GM18498 (cell line): ENCODE data around the gene NR1H3.

Experiments
- ATAC-seq: cut with Tn5 transposase; IDR thresholded peaks from one replicate; pipeline ENCODE4 v1.9.1; 2021; ENCODE audit warnings: mild to moderate bottlenecking, moderate library complexity; ENCODE audit not compliant: unreplicated experiment

Gene NR1H3

DNA sequence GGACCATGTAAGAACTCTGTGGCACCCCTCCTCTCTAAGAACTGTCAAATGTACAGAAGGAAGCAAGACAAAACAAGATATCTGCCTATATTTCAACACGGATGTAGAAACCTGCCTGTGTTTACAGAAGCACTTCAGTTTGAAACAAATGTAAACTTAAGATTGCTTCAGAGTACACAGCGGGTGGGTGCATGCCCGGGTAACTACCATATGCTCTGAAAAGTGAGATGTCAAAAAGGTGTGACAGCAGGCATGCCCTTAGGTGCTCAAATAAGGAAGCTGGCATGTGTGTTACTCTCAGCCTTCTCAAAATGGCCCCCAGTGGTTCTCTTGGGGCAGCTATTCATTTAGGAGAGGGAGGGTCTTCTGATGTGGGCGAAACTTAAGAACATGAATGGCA lies 14.3 kb upstream of the NR1H3 start:
- ATAC-seq = no peak

DNA sequence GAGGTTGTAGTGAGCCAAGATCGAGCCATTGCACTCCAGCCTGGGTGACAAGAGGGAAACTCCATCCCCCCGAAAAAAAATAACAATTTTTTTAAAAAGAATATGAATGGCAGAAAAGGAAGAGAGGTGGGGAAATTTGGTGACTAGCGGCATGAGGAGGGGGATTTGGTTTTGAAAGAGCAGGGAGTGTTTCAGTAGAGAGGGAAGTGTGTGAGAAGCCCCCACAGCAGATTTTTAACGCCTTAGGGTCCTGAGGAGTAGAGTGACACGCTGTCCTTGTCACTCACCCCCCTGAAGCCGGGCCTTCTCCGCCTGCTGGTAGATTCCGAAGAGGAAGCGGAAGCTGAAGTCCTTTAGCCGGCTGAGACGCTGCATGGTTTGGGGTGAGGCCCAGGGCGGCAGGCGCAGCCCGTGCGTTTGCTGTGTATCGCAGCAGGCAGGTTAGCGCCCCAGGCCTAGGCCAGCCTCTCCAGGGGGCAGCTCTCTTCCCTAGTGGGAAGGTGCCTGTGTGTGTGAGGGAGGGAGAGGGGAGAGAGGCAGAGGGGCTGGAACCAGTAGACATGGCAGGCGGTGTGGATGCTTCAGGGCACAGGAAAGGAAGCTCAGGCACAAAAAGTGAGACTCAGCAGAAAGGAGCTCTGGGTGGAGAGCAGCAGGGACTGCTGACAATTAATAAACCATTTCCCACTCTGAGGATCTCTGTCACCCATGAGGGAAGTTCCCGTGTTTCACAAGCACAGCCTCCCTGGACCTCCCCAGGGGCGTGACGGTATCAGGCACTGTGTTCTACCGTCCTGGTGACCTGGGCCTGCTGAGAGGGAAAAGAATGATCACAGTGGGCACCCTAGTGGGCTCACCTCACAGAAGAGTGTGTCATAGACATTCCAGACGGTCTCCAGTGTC lies 13.1 kb upstream of the NR1H3 start:
- no peak for ATAC-seq

DNA sequence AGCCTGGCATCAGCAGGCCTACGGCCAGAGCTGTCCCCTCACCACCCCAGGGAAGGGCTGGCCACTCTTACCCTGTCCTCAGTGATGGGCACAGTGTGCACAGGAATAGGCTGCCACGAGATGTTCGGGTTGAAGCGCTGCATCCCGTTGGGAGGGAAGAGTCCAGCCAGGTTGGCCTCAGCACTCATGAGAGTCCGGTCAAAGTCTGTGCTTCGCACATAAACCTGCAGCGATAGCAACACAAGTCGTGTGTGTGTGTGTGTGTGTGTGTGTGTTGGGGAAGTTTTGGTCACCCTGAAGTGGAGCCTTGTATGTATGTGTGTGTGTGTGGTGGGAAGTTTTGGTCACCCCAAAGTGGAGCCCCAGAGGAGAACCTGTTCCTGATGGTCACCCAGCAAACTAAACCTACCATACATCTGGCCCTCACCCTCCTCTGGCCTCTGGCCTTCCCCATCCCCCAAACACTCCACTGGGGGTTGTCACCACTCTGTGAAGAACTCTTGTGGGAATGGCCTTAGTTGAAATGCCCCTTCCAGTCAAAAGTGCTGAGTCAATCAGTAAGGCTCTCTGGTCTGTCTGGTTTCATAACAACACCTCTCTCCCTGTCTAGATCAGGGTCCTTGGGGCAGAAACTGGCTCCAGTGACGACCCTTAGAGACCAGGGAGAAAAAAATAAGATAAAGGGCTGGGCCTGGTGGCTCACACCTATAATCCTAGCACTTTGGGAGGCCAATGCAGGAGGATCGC lies 12.0 kb upstream of the NR1H3 start:
- ATAC-seq = no peak

DNA sequence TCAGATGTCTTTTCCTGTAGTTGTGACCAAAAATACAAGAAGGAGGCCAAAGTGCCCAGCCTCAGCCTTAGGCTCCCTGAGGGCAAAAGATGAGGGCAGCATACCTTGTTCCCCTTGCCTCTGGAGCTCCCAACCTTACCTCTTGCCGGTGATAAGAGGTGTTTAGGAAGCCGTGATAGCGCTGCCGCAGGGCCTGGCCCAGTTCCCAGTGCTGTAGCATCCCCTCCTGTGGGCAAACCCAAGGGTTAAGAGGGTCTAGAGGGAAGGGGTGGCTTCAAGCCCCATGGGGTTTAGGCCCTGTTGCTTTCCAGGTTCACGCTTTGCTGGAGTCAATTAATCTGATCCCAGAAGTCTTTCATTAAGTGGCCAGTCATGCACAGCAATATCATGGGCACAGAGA lies 10.3 kb upstream of the NR1H3 start:
- ATAC-seq = no peak

DNA sequence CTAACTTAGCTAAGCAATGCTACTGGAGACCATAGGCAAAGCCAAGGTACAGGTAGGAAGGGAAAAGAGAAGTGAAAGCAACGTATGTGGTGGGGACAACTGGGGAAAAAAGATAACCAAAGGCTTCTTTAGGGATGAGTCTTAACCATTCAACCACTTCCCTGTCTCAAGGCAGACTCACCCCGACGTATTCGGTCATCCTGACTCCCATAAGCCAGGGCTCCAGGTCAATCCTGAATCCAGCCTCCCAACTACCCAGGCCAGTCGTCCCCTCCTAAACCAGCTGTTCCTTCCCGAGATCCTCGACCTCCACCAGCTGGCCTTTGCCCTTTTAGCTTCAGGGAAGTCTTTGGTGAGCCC lies 9.5 kb upstream of the NR1H3 start:
- peak; percentile 35 for ATAC-seq

DNA sequence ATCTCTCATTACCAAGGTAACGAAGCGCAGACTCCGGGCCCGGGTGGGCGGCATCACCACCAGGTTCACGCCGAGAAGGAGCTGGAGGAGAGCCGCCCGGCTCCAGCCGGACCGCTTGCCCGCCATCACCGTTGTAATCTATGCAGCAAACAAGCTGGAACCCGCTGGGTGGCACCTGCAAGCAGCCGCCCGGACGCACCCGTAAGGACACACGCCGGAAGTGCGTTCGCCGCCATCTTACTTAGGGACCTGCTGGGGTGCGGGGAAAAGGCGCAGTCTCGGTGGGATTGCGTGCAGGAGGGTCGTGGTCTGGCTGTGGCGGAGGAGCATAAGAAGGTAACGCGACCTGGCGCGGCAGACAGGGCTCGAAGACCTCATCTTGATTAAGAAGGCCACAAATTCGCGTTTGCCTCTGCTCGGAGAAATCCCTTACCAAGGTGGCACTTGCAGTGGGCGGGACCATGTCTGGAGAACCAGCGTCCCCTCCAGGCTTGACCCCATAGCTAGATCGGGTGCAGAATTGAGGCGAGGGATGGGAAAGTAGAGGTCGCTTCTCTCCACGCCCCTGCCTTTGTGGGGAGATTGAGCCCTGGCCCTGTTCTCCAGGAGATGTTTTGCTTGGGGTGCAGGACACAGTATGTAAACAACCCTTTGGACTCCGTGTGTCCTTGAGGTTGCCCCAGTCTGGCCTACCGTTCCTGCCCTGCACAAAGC lies 9.0 kb upstream of the NR1H3 start, which contains the start of gene ACP2:
ACP2 (minus strand) TSS at position 151 of the 714 bp plus-strand sequence; CDS start at position 126, 25 bp downstream.
- peak; percentile 95 for ATAC-seq

DNA sequence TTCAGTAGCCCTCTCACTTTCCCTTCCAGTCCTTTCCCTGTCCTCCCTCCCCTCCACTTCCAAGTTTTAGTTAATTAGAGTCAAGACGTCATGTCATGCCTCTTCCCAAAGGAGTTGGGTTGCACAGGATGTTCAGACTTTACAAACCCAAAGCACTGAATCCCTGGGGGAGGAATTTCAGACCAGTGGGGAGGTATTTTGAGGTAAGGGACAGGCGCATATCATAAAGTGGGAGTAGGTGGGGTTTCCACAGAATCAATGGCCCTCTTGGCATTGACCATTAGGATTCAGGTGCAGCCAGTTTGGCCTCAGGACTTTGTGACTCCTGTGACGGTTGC lies 8.4 kb upstream of the NR1H3 start:
- no peak for ATAC-seq

DNA sequence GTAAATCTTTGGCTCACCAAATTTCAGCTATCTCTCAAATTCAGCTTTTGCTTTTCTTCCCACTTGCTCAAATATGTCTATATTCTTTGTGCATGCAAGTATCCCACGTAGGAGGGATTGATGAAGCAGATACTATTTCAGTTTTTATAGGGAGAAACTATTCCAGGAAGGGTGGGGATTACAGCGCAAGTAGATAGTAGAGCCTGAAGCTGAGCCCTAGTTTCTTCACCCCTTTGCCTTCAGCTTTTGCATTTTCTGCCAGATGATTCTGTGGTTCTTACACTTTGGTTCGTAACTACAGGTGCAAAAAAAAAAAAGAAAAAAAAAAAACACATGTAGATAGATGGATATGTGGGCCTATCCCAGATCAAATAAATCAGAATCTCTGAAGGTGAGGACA lies 6.0 kb upstream of the NR1H3 start:
- no peak for ATAC-seq

DNA sequence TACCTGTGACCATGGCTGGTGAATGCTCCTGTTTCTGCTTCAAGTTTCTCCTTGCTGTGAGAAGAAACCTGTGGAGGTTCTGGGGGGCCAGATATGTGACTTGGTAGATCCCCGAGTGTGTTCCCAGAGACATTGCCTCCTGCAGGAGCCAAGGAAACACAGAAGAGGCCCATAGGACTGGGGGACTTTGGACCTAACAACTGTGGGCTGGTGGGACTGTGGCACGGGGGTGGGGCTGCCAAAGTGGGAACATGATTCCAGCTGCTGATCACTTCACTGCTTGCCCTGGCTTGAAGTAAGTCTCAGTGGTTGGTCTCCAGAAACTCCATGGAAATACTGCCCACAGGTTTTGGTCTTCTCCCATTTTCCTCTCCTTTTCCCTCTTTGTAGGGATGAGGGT lies 4.1 kb upstream of the NR1H3 start:
- ATAC-seq = no peak

DNA sequence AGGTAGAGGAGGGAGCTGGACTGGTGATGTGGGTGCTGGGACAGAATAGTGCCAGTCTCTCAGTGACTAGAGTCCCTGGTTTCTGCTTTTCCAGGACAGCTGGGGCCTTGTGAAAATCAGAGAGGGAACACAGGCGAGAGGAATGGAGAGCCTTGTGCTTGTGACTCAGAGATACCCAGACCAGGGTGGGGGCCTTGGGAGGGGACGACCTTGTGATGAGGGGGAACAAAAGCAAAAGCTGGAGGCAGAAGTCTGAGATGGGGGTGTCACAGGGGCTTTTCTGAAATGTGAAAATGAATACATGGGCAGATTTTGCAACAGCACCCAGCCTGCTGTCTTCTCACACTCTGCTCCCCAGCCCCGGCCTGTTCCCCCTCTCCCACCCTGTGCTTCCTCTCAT lies 3.4 kb upstream of the NR1H3 start:
- no peak for ATAC-seq

DNA sequence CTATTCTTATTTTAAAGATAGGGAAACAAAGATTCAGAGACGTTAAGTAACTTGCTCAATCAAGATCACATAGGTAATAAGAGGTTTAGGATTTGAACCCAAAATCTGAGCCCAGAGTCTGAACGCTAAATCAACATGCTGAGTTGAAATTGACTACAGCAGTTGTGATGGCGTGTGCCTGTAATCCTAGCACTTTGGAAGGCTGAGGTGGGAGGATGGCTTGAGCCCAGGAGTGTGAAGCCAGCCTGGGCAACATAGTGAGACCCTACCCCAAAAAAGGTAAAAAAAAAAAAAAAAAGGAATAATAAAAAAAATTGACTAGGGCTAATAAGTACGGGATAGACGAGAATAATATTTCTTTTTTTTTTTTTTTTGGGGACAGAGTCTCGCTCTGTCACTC lies 1.4 kb upstream of the NR1H3 start:
- no peak for ATAC-seq

DNA sequence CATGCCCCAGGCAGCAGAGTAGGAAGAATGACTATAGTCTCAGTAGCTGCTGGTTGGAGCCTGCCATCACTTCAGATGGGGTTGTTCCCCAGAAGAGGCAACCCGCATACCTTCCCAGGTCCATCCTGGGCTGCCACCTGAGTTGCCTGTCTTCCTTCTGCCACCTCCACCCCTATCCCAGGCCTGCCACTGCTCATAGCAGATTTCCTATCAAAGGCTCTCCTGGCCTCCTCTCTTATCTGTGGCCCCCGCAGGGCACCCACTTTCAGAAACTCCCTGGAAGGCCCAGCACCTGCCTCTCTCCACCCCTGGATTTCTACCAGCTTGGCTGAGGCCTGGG lies 649 bp upstream of the NR1H3 start:
- ATAC-seq = no peak

DNA sequence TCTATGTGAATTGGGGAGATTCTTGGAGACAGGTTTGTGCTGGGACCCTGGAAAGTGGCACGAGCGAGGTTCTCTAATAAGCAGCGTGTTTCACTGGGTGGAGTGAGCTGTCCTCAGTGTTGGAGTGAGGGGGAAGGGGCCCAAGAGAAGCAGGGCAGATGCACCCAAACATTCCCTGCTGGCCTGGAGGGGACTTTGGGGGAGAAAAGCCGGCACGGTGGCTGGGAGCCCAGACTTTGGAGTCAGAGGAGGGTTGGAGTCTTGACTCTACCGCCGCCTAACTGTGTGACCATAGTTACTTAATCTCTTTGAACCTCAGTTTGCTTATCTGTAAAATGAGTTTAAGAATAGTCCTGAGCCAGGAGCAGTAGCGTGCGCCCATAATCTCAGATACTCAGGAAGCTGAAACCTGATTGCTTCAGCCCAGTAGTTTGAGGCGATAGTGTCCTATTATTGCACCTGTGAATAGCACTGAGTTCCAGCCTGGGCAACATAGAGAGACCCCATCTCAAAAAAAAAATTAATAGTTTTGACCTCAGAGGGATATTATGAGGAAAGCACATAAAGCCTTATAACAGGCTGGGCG lies 614 bp downstream of the NR1H3 start:
- ATAC-seq = no peak

DNA sequence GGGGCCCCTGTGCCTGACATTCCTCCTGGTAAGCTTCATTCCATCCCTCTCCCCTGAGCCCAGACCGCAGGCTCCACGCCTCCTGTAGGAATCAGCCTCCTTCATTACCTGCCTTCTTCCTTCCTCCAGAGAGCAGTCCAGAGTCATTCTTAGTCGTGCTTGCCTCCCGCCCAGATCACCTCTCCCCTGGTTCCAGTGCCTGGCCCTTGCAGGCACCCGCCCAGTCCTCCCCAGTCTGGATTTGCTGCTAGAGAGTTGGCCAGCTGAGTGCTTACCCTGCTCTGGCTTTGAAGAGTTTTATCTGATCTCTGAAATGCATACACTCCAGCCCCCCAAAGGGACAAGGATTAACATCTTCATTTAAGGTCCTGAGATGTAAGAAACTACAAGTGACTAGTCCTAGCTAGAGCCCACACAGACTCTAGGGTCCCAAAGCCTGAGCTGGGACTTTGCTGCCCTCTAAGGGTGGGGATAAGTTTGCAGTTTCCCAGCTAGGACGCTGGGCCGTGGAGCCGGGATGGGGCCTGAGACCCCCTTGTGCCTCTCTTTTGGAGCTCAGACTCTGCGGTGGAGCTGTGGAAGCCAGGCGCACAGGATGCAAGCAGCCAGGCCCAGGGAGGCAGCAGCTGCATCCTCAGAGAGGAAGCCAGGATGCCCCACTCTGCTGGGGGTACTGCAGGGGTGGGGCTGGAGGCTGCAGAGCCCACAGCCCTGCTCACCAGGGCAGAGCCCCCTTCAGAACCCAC lies 1.6 kb downstream of the NR1H3 start:
- no peak for ATAC-seq

DNA sequence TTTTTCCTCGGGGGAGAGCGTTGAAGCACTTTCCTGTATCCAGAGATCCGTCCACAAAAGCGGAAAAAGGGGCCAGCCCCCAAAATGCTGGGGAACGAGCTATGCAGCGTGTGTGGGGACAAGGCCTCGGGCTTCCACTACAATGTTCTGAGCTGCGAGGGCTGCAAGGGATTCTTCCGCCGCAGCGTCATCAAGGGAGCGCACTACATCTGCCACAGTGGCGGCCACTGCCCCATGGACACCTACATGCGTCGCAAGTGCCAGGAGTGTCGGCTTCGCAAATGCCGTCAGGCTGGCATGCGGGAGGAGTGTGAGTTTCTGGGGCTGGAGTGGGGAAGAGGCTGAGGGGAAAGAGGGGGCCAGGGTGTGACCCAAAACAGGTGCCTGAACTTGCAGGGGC lies 2.6 kb downstream of the NR1H3 start:
- no peak for ATAC-seq

DNA sequence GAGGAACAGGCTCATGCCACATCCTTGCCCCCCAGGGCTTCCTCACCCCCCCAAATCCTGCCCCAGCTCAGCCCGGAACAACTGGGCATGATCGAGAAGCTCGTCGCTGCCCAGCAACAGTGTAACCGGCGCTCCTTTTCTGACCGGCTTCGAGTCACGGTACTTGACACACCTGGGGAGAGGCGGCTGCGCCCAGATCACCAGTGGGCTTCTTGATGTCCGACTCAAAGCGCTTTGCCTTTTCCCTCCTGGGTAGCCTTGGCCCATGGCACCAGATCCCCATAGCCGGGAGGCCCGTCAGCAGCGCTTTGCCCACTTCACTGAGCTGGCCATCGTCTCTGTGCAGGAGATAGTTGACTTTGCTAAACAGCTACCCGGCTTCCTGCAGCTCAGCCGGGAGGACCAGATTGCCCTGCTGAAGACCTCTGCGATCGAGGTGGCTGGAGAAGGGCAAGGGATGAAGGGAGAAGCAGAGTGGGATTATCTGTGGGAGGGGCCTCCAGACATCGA lies 3.5 kb downstream of the NR1H3 start:
- ATAC-seq = no peak

DNA sequence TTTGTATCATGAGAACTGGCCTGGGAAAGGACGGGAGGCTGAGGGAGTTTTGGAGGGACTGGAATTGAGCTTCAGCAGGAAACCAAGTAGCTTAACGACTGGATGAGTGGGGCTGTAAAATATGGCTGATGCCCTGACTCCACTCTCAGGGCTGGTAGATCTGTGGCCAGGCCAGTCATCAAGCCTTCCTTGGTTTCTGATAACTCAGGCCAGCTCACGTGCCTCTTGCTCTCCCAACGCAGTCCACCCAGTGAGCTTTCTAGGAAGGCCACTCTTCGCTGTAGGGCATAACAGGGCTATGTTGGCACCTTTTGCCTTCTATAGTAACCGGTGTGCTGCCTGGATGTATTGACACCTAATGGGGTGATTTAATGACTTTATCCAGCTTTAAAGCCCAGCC lies 6.3 kb downstream of the NR1H3 start:
- no peak for ATAC-seq

DNA sequence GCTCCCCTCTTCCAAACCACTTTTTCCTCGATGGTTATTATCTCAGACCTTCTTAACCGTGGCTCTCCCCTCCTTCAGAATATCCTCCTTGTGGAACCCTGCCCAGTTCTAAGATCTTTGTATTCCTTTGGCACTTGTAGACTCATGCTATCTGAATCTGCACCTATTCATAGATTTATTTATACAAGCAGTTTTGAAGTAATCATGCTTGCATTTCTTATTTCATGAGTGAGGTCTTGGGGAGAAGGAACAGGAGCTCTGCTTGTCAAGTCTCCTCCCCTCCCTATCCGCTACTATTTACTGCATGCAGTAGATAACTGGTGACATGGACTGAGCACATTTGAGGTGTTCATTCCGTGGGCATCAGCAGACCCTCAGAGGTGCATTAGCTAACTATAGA lies 6.7 kb downstream of the NR1H3 start:
- no peak for ATAC-seq

DNA sequence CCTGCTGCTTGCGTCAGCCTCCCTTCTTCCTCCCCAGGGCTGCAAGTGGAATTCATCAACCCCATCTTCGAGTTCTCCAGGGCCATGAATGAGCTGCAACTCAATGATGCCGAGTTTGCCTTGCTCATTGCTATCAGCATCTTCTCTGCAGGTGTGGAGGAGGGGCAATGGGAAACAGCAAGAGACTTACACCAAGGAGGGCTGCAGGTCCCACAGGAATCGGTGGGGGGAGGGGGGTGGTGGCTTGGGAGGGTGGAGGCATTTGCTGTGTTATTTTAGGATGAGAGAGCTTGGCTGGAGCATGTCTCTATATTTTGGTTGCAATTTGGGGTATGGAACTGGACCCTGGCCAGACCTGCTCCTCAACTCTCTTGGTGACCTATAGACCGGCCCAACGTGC lies 10.1 kb downstream of the NR1H3 start:
- no peak for ATAC-seq

DNA sequence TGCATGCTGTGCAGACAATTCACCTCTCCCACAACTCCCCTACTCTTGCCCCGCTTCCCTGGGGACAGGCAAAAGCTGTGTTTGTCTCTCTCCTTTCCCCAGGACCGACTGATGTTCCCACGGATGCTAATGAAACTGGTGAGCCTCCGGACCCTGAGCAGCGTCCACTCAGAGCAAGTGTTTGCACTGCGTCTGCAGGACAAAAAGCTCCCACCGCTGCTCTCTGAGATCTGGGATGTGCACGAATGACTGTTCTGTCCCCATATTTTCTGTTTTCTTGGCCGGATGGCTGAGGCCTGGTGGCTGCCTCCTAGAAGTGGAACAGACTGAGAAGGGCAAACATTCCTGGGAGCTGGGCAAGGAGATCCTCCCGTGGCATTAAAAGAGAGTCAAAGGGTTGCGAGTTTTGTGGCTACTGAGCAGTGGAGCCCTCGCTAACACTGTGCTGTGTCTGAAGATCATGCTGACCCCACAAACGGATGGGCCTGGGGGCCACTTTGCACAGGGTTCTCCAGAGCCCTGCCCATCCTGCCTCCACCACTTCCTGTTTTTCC lies 10.7 kb downstream of the NR1H3 start:
- ATAC-seq = no peak
